Activated T-helper 1 cell treated with anti-CD3 and anti-CD28 coated beads, Interleukin-12 subunit alpha, Interleukin-12 subunit beta, Interleukin-2, Interleukin-4 antibody, amounts not matched to agents 30 ng/mL and 10 ng/mL and 1 ng/mL, durations not matched to agents 14 hours and 24 hours and 36 hours (primary cell): ENCODE measurements around the gene GPR173. TPM values are rescaled to one million over a fixed set of nuclear protein-coding genes. Genes with fewer than 3 reads are reported as not detected.

Experiments used
- DNase-seq: peaks from one replicate; pipeline ENCODE4 v3.0.0; 2021; ENCODE audit warnings: low spot score
- H3K27ac Mint-ChIP-seq: one replicate; pipeline ENCODE4 v1.8.0; 2021; ENCODE audit warnings: mild to moderate bottlenecking, mixed read lengths
- H3K27me3 Mint-ChIP-seq: one replicate; pipeline ENCODE4 v1.8.0; 2022; ENCODE audit warnings: mild to moderate bottlenecking, moderate library complexity, mixed read lengths; ENCODE audit not compliant: insufficient read depth
- H3K36me3 Mint-ChIP-seq: one replicate; pipeline ENCODE4 v1.8.0; 2021; ENCODE audit warnings: low read depth, mixed read lengths
- H3K4me1 Mint-ChIP-seq: one replicate; pipeline ENCODE4 v1.8.0; 2021; ENCODE audit warnings: low read depth, mixed read lengths
- H3K4me3 Mint-ChIP-seq: one replicate; pipeline ENCODE4 v1.8.0; 2021; ENCODE audit warnings: mild to moderate bottlenecking, moderate library complexity, mixed read lengths
- H3K9me3 Mint-ChIP-seq: one replicate; pipeline ENCODE4 v1.8.0; 2021; ENCODE audit warnings: mixed read lengths
- intact Hi-C: fragments of 100-400 bp; cut with micrococcal nuclease; formaldehyde crosslinking; loops from one replicate; pipeline ENCODE4 v1.15.1; 2024
- total RNA-seq: library from RNA; stranded (reverse); gene quantifications from 2 replicates; pipeline ENCODE4 v1.2.3, GENCODE V29; 2022

GPR173 gene
- total RNA-seq, 1 donor from 2014 or later, result not detected

DNA sequence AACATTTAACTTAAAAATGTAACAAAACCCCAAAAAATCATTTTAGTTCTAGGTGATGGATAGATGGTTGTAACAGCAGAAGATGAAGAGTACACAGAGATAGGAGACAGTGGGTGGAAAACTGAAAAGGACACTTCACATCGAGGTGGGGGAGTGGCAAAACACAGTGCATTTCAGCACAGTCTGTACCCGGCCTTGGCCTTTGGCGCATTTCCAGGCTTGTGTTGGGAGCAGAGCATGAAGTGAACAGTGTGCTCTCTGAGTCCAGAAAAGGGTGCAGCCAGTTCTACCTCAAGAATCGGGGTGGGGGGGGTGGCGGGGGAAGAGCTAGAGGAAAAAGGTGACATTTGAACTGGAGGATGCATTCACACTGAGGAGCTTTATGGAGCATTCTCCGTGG is 37.9 kb downstream of the GPR173 start:
- no peak for DNase-seq
- Mint-ChIP-seq H3K9me3 (no peaks in the 10 kb centered on the region), H3K27ac (no peak overlapping the region), H3K4me1 (peaks cover 45% of the 10 kb centered on the region), H3K4me3 (no peak overlapping the region), H3K36me3 (peaks cover 30% of the 10 kb centered on the region), H3K27me3 (peaks cover 1% of the 10 kb centered on the region)
- intact Hi-C loops, result loop anchor here (10.0 kb wide), 1 partner anchor 1358 kb away; the partner anchor contains the start of gene TSR2

DNA sequence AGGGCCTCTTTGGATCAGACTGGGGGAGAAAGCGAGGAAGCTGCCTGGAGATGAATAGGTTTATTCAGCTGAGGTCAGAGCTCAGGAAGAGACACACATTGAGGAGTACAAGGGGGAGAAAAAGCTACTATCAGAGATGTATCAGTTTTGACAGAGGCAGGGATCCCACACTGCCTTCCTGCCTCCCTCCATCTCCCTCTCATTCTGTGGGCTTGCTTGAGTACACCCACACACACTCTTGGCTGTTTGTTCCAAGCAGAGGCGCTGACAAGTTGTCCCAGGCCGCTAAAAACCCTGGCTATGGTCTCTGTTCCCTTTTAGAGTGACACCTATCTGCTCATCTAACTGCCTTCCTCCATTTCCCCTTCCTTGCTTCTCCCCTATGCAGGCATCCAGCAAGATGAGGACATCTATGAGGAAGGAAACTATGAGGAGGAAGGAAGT is 38.8 kb downstream of the GPR173 start:
- H3K27ac Mint-ChIP-seq, result peak overlapping the region; percentile 4
- H3K27me3 Mint-ChIP-seq, result peaks cover 1% of the 10 kb centered on the region
- H3K36me3 Mint-ChIP-seq, result peaks cover 30% of the 10 kb centered on the region
- intact Hi-C loops, result loop anchor here (10.0 kb wide), 1 partner anchor 1357 kb away; the partner anchor contains the start of gene TSR2
- no peak for DNase-seq
- H3K9me3 Mint-ChIP-seq, result no peaks in the 10 kb centered on the region
- peaks cover 45% of the 10 kb centered on the region for H3K4me1 Mint-ChIP-seq
- peak overlapping the region; percentile 57 for H3K4me3 Mint-ChIP-seq

- Mint-ChIP-seq H3K27ac (peak overlapping the region; percentile 84), H3K36me3 (peaks cover 28% of the 10 kb centered on the region), H3K4me1 (peaks cover 44% of the 10 kb centered on the region), H3K27me3 (peaks cover 1% of the 10 kb centered on the region), H3K4me3 (peak overlapping the region; percentile 85), H3K9me3 (no peaks in the 10 kb centered on the region)
- DNase-seq, result peak; percentile 59
- intact Hi-C loops, result loop anchor here (10.0 kb wide), 1 partner anchor 1356 kb away; the partner anchor contains the start of gene TSR2
Observed at GRCh38 chrX:53088136-53088974, 39.8 kb downstream of the GPR173 start.

DNA sequence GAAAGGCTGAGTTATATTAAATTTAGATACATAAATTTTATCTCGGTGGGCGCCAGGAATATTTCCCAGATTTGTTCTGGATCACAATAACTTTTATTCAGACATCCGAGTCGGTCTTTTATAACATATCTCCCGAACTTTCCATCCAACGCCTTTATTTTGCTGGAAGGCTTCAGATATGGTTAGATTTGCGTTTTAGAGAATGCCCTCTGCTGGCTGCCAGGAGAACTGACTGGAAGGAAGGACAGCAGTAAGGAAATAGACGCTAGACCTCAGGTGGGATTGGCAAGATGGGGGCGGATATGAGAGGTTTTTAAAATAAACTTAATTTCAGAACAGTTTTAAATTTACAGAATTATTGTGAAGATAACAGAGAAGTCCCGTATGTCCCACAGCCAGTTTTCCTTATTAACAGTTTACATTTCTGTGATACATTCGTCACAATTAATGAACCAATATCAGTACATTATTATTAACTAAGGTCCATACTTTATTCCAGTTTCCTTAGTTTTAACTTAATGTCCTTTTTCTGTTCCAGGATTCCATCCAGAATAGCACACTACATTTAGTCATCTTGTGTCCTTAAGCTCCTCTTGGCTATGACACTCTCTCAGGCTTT is 40.7 kb downstream of the GPR173 start:
- Mint-ChIP-seq H3K9me3 (no peaks in the 10 kb centered on the region), H3K27ac (peak overlapping the region; percentile 84), H3K27me3 (peaks cover 1% of the 10 kb centered on the region), H3K4me1 (peaks cover 34% of the 10 kb centered on the region), H3K36me3 (peaks cover 21% of the 10 kb centered on the region), H3K4me3 (peak overlapping the region; percentile 85)
- DNase-seq, result no peak
- intact Hi-C loops, result loop anchor here (1.0 to 10.0 kb wide), 2 partner anchors 18 to 1355 kb away; partner anchors contain the start of gene TSR2

DNA sequence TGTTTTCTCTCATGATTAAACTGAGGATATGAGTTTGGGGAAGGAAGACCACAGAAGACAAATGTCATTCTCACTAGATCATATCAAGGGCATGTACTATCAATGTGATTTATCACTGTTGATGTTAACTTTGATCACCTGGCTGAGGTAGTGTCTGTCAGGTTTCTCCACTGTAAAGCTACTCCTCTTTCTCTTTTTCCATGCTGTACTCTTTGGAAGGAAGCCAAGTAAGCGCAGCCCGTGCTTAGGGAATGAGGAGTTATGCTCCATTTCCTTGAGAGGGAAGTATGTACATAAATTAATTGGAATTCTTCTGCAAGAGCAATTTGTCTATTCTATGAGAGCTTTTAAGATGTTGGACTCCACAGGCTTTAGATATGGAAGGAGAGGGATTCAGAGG is 41.3 kb downstream of the GPR173 start:
- Mint-ChIP-seq H3K4me1 (peaks cover 35% of the 10 kb centered on the region), H3K9me3 (no peaks in the 10 kb centered on the region), H3K27ac (no peak overlapping the region), H3K4me3 (no peak overlapping the region), H3K27me3 (peaks cover 1% of the 10 kb centered on the region), H3K36me3 (peaks cover 16% of the 10 kb centered on the region)
- intact Hi-C loops, result loop anchor here (1.0 to 10.0 kb wide), 4 partner anchors 19 to 1355 kb away; partner anchors contain the start of genes MAGED1, RIBC1, SMC1A and TSR2
- DNase-seq, result no peak

DNA sequence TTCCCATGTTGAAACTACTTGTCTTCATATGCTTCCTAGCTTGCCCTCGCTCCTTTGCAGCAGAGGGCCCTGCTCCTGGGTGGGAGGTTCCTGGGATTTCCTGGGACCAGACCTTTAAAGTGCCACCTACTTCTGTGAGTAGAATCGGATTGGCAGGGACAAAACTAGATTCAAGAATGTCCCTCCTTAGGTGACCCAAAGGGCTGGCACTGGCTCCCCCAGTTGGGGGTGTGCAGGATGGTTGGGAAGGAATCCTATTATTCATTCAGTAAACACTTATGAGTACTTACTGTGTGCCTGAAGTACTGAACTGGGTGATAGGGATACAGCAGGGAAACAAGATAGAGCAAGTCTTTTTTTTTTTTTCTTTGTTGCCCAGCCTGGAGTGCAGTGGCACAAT is 42.8 kb downstream of the GPR173 start:
- Mint-ChIP-seq H3K9me3 (no peaks in the 10 kb centered on the region), H3K27me3 (peaks cover 1% of the 10 kb centered on the region), H3K36me3 (peaks cover 4% of the 10 kb centered on the region), H3K27ac (no peak overlapping the region), H3K4me3 (no peak overlapping the region), H3K4me1 (peaks cover 38% of the 10 kb centered on the region)
- intact Hi-C loops, result loop anchor here (5.0 kb wide), 2 partner anchors 331 to 1199 kb away; partner anchors contain the start of genes MAGED1, RIBC1 and SMC1A
- no peak for DNase-seq

DNA sequence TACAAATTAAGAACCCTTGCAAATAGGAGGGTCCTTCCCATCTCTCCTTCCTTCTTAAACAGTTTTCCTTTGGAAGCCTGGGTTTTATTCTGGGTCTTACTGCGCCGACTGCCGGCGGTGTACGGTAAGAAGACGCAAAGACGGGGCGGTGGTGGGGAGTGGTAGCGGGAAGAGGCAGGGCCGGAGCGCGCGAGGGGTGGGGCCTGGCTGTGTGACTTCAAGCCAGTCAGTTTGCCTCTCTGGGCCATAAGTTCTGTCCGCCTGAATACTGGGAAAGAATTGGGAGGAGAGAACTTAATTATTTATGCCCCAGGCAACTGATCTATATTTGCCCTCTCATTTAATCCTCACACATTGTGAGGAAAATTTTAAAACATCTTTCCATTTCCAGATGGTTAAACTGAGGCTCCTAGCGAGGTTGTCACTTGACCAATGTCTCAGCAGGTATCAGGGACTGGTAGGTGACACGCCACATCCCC is 44.6 kb downstream of the GPR173 start:
- peaks cover 38% of the 10 kb centered on the region for H3K4me1 Mint-ChIP-seq
- H3K27me3 Mint-ChIP-seq, result peaks cover 1% of the 10 kb centered on the region
- peaks cover 3% of the 10 kb centered on the region for H3K36me3 Mint-ChIP-seq
- peak overlapping the region; percentile 90 for H3K27ac Mint-ChIP-seq
- H3K9me3 Mint-ChIP-seq, result no peaks in the 10 kb centered on the region
- peak overlapping the region; percentile 90 for H3K4me3 Mint-ChIP-seq
- peak; percentile 64 for DNase-seq
- intact Hi-C loops, result loop anchor here (1.0 to 5.0 kb wide), 4 partner anchors 11 to 1201 kb away; partner anchors contain the start of genes MAGED1, RIBC1, SMC1A and TSPYL2

- intact Hi-C loops, result loop anchor here (1.0 to 5.0 kb wide), 6 partner anchors 12 to 1202 kb away; partner anchors contain the start of genes KDM5C, MAGED1, RIBC1 and SMC1A
- Mint-ChIP-seq H3K4me3 (peak within 1 kb of the TSS; percentile 90), H3K36me3 (no peaks in the 10 kb centered on the region), H3K27ac (peak within 1 kb of the TSS; percentile 90), H3K27me3 (peaks cover 1% of the 10 kb centered on the region), H3K9me3 (no peaks in the 10 kb centered on the region), H3K4me1 (peaks cover 30% of the 10 kb centered on the region)
- DNase-seq, result peak; percentile 77
Observed at GRCh38 chrX:53093748-53094581, 45.4 kb downstream of the GPR173 start, which contains the start of gene KANTR. KANTR (plus strand) TSS chrX:53094142; CDS start chrX:53124273, 30,131 bp downstream.

DNA sequence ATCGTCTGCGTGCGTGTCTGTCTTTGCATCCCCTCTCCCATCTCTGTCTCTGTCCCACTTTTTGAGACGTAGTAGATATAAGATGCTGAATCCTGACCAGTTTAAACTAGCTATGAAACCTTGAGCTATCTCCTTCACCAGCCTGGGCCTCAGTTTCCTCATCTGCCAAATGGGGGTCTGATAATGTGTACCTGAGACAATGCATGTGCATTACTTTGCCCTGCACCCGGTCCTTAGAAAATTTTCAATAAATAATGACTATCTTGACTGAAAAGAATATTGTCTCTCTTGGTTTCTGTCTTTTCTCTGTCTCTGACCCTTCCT is 46.0 kb downstream of the GPR173 start:
- Mint-ChIP-seq H3K36me3 (peaks cover 2% of the 10 kb centered on the region), H3K9me3 (no peaks in the 10 kb centered on the region), H3K27me3 (no peaks in the 10 kb centered on the region), H3K4me3 (peak overlapping the region; percentile 90), H3K27ac (peak overlapping the region; percentile 86), H3K4me1 (peaks cover 24% of the 10 kb centered on the region)
- intact Hi-C loops, result loop anchor here (1.0 to 5.0 kb wide), 4 partner anchors 99 to 1202 kb away; partner anchors contain the start of genes KDM5C, MAGED1, RIBC1 and SMC1A
- DNase-seq, result no peak

GRCh38 chrX:53095796-53096195 is 47.2 kb downstream of the GPR173 start:
- Mint-ChIP-seq H3K4me1 (peaks cover 22% of the 10 kb centered on the region), H3K36me3 (peaks cover 3% of the 10 kb centered on the region), H3K27ac (no peak overlapping the region), H3K9me3 (no peaks in the 10 kb centered on the region), H3K27me3 (no peaks in the 10 kb centered on the region), H3K4me3 (peak overlapping the region; percentile 27)
- DNase-seq, result no peak
- intact Hi-C loops, result no loop called here

DNA sequence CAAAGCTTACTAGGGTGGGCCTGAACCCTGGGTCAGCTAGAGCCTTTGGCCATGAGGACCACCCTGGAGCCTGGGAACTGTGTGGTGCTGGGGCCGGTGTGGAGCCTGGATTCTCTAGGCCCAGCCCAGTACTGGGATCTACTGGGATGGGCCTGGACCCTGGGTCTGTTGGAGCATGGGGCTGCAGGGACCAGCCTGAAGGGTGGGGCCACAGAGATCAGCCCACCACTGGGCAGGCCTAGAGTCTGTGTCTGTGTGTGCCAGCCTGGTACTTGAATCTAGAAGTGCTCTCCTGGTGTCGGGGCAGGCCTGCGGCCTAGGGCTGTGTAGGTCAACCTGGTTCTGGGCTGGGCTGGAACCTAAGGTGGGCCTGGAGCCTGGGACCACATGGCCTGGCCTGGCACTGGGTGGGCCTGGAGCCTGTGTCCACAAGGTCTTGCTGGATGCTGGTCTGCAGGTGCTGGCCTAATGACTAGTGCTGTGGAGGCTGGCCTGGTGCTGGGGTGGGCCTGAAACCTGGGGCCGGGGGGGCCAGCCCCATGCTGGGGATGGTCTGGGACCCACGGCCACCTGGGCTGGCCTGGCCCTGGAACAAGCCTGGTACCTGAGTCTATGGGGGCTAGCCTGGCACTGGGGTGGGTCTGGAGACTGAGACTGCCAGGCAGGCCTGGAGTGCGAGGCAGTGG is 66.4 kb downstream of the GPR173 start:
- intact Hi-C loops, result no loop called here
- no peak overlapping the region for H3K27ac Mint-ChIP-seq
- no peaks in the 10 kb centered on the region for H3K27me3 Mint-ChIP-seq
- peaks cover 5% of the 10 kb centered on the region for H3K4me1 Mint-ChIP-seq
- H3K9me3 Mint-ChIP-seq, result no peaks in the 10 kb centered on the region
- H3K36me3 Mint-ChIP-seq, result no peaks in the 10 kb centered on the region
- H3K4me3 Mint-ChIP-seq, result no peak overlapping the region
- DNase-seq, result no peak

GRCh38 chrX:53115550-53115874 is 66.9 kb downstream of the GPR173 start:
- Mint-ChIP-seq H3K4me1 (peaks cover 5% of the 10 kb centered on the region), H3K4me3 (no peak overlapping the region), H3K27ac (no peak overlapping the region), H3K9me3 (no peaks in the 10 kb centered on the region), H3K27me3 (no peaks in the 10 kb centered on the region), H3K36me3 (no peaks in the 10 kb centered on the region)
- DNase-seq, result no peak
- intact Hi-C loops, result no loop called here
